Neutrophil (primary cell): ENCODE data around the gene RAPGEF1.

Source experiments
- H3K27ac ChIP-seq: fragments of 200-600 bp; sonication (generic); 2 replicates; pipeline ENCODE4 v1.5.1; 2016; ENCODE audit warnings: mild to moderate bottlenecking, moderate library complexity
- H3K27me3 ChIP-seq: fragments of 200-600 bp; sonication (generic); 2 replicates; pipeline ENCODE4 v1.6.0; 2016; ENCODE audit warnings: mild to moderate bottlenecking
- H3K36me3 ChIP-seq: fragments of 200-600 bp; sonication (generic); 2 replicates; pipeline ENCODE4 v1.5.1; 2017
- H3K4me1 ChIP-seq, 2 experiments: fragments of 200-600 bp in 1 of 2; sonication (generic) in 1 of 2; 1 replicate in 1 of 2; 2 replicates in 1 of 2; pipeline versions ENCODE4 v1.5.1 to v1.6.1; 2013 to 2016; ENCODE audit warnings: low read depth in 1 of 2, low read length in 1 of 2, mild to moderate bottlenecking in 1 of 2, moderate library complexity in 1 of 2; ENCODE audit not compliant: control insufficient read depth in 1 of 2, insufficient read depth in 1 of 2
- H3K4me3 ChIP-seq, 2 experiments: fragments of 200-600 bp in 1 of 2; sonication (generic) in 1 of 2; 1 replicate in 1 of 2; 2 replicates in 1 of 2; pipeline ENCODE4 v1.5.1; 2013 to 2016; ENCODE audit warnings: low read depth in 1 of 2, low read length in 1 of 2, mild to moderate bottlenecking in 1 of 2, moderate library complexity in 1 of 2
- H3K9me3 ChIP-seq: fragments of 200-600 bp; sonication (generic); 2 replicates; pipeline ENCODE4 v1.5.1; 2016
- TF ChIP-seq, protein P1 (sequence below): fragments of 200-600 bp; sonication (generic); IDR thresholded peaks from 2 replicates; pipeline ENCODE4 v1.5.1; 2016; ENCODE audit warnings: antibody characterized with exemption

The RAPGEF1 gene

GRCh38 chr9:131582466-131583336, 157.2 kb downstream of the RAPGEF1 start:
- peak overlapping the region; percentile 94 for H3K27ac ChIP-seq
- no peak overlapping the region for H3K4me3 ChIP-seq
- H3K27me3 ChIP-seq: no peaks in the 10 kb centered on the region
- TF ChIP-seq, protein P1, sequence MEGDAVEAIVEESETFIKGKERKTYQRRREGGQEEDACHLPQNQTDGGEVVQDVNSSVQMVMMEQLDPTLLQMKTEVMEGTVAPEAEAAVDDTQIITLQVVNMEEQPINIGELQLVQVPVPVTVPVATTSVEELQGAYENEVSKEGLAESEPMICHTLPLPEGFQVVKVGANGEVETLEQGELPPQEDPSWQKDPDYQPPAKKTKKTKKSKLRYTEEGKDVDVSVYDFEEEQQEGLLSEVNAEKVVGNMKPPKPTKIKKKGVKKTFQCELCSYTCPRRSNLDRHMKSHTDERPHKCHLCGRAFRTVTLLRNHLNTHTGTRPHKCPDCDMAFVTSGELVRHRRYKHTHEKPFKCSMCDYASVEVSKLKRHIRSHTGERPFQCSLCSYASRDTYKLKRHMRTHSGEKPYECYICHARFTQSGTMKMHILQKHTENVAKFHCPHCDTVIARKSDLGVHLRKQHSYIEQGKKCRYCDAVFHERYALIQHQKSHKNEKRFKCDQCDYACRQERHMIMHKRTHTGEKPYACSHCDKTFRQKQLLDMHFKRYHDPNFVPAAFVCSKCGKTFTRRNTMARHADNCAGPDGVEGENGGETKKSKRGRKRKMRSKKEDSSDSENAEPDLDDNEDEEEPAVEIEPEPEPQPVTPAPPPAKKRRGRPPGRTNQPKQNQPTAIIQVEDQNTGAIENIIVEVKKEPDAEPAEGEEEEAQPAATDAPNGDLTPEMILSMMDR: no peak
- H3K4me1 ChIP-seq: peaks cover 41 to 44% of the 10 kb centered on the region in 2 experiments
- peaks cover 74% of the 10 kb centered on the region for H3K36me3 ChIP-seq
- no peaks in the 10 kb centered on the region for H3K9me3 ChIP-seq

GRCh38 chr9:131582056-131582455, 157.8 kb downstream of the RAPGEF1 start:
- peaks cover 75% of the 10 kb centered on the region for H3K36me3 ChIP-seq
- H3K4me3 ChIP-seq: no peak overlapping the region
- no peaks in the 10 kb centered on the region for H3K9me3 ChIP-seq
- H3K27ac ChIP-seq: peak overlapping the region; percentile 27
- H3K27me3 ChIP-seq: no peaks in the 10 kb centered on the region
- H3K4me1 ChIP-seq: peaks cover 41 to 44% of the 10 kb centered on the region in 2 experiments
- TF ChIP-seq, protein P1: no peak

DNA sequence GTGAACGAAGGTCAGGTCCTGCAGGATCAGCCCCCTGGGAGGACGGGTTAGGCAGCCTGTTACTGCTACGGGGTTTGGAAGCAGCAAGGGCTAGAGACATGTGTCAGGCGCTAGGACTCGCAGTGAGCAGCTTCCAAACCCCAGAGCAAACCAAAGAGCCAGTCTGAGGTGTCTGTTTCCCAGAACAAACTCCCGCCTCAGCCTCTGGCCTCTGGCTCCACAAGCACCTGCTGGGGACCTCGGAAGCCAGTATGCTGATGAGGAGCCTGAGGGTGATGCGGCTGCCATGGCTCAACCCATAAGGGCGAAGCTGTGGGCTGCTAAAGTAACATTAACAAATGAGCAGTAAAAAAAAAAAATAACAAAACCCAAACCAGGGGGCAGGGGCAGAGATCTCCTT, 159.5 kb downstream of the RAPGEF1 start:
- H3K27me3 ChIP-seq: no peaks in the 10 kb centered on the region
- H3K4me3 ChIP-seq: no peak overlapping the region
- peaks cover 91% of the 10 kb centered on the region for H3K36me3 ChIP-seq
- TF ChIP-seq, protein P1: no peak
- peaks cover 32 to 36% of the 10 kb centered on the region in 2 experiments for H3K4me1 ChIP-seq
- H3K27ac ChIP-seq: no peak overlapping the region
- H3K9me3 ChIP-seq: no peaks in the 10 kb centered on the region

GRCh38 chr9:131579789-131580211, 160.1 kb downstream of the RAPGEF1 start:
- TF ChIP-seq, protein P1: no peak
- no peak overlapping the region for H3K27ac ChIP-seq
- H3K9me3 ChIP-seq: no peaks in the 10 kb centered on the region
- peaks cover 26 to 31% of the 10 kb centered on the region in 2 experiments for H3K4me1 ChIP-seq
- H3K4me3 ChIP-seq: no peak overlapping the region
- peaks cover 96% of the 10 kb centered on the region for H3K36me3 ChIP-seq
- H3K27me3 ChIP-seq: no peaks in the 10 kb centered on the region

GRCh38 chr9:131578731-131579504, 161.0 kb downstream of the RAPGEF1 start:
- no peaks in the 10 kb centered on the region for H3K27me3 ChIP-seq
- TF ChIP-seq, protein P1: no peak
- H3K9me3 ChIP-seq: no peaks in the 10 kb centered on the region
- H3K4me1 ChIP-seq: peaks cover 17 to 22% of the 10 kb centered on the region in 2 experiments
- peak overlapping the region; percentile 72 for H3K27ac ChIP-seq
- H3K4me3 ChIP-seq: peak overlapping the region; percentile 2 to 44
- H3K36me3 ChIP-seq: peaks cover 92% of the 10 kb centered on the region
